Panc1 (cell line): Measurements from ENCODE around the gene IQCC. TPM values are rescaled to one million over a fixed set of nuclear protein-coding genes. Genes with fewer than 3 reads are reported as not detected.
"Not testable (repeated sequence)": the region's sequence is repeated elsewhere in the genome, so short reads cannot be mapped to it uniquely, and the experiment has no call there.

Source experiments
- ATAC-seq: fragments of 200-7000 bp; cut with Tn5 transposase; 2 replicates; pipeline ENCODE4 v1.9.1; 2020; ENCODE audit warnings: mild to moderate bottlenecking, moderate library complexity
- BruUV-seq: library from RNA; stranded (reverse); fragments of 400-500 nt; replicated peaks from 2 replicates; lab custom pipeline; 2021; lab: Mats Ljungman, UMichigan
- CTCF ChIA-PET: fragments of 300-600 bp; sonication (Branson Sonifier 250); formaldehyde crosslinking; loops from one replicate; lab custom pipeline; 2022; ENCODE audit warnings: antibody characterized with exemption; lab: Charles Lee
- POLR2A ChIA-PET: fragments of 300-600 bp; sonication (Branson Sonifier 250); formaldehyde crosslinking; loops from one replicate; lab custom pipeline; 2022; ENCODE audit warnings: antibody characterized with exemption; lab: Charles Lee
- DNase-seq: peaks from one replicate; pipeline ENCODE4 v3.0.0-alpha.2; 2010; ENCODE audit warnings: low read depth, low spot score
- H3K27ac ChIP-seq: 2 replicates; pipeline ENCODE4 v1.5.1; 2011; ENCODE audit warnings: mild to moderate bottlenecking, low read length, inconsistent platforms
- H3K27me3 ChIP-seq: fragments of 200-500 bp; sonication (Bioruptor generic); 2 replicates; pipeline ENCODE4 v1.6.0; 2014; ENCODE audit warnings: low read length, inconsistent platforms; ENCODE audit not compliant: control insufficient read depth, insufficient read depth
- H3K36me3 ChIP-seq: fragments of 200-500 bp; sonication (Bioruptor generic); 2 replicates; pipeline ENCODE4 v1.5.1; 2014; ENCODE audit warnings: inconsistent platforms, mild to moderate bottlenecking, low read length, moderate library complexity; ENCODE audit not compliant: control insufficient read depth, insufficient read depth
- H3K4me1 ChIP-seq: 2 replicates; pipeline ENCODE4 v1.5.1; 2011; ENCODE audit warnings: inconsistent platforms, mild to moderate bottlenecking, low read length, moderate library complexity; ENCODE audit not compliant: control insufficient read depth, insufficient read depth
- H3K4me3 ChIP-seq, 2 experiments: 2 replicates each; pipeline ENCODE4 v1.5.1; 2011 to 2012; ENCODE audit warnings: low read depth in 2 of 2, low read length in 2 of 2, mild to moderate bottlenecking in 2 of 2, inconsistent platforms in 1 of 2, moderate library complexity in 1 of 2
- H3K9me3 ChIP-seq: fragments of 200-500 bp; sonication (Bioruptor generic); 2 replicates; pipeline ENCODE4 v1.5.1; 2014; ENCODE audit warnings: low read depth, mild to moderate bottlenecking, inconsistent platforms, low read length, moderate library complexity; ENCODE audit not compliant: control insufficient read depth, insufficient read depth
- CTCF ChIP-seq: fragments of 450-650 bp; IDR thresholded peaks from 2 replicates; pipeline ENCODE4 v1.5.1; 2017; ENCODE audit warnings: mild to moderate bottlenecking
- POLR2AphosphoS5 ChIP-seq: IDR thresholded peaks from 2 replicates; pipeline ENCODE4 v1.6.1; 2012; ENCODE audit warnings: mild to moderate bottlenecking, low read depth, low read length, moderate library complexity
- SIN3A ChIP-seq: IDR thresholded peaks from 2 replicates; pipeline ENCODE4 v1.6.1; 2012; ENCODE audit warnings: low read depth, mild to moderate bottlenecking, low read length, moderate library complexity, borderline replicate concordance; ENCODE audit not compliant: insufficient read depth
- TCF7L2 ChIP-seq: IDR thresholded peaks from 2 replicates; pipeline ENCODE4 v1.6.1; 2011; ENCODE audit warnings: mild to moderate bottlenecking, low read depth, low read length, inconsistent platforms
- in situ Hi-C: cut with HindIII; loops from 2 replicates; pipeline ENCODE4 v1.10.0; 2016; ENCODE audit warnings: low sequenced_read_pairs, low pct_unique_long_range_greater_than_20kb
- intact Hi-C: fragments of 100-400 bp; cut with micrococcal nuclease; formaldehyde crosslinking; loops from one replicate; pipeline ENCODE4 v1.10.0; 2022; ENCODE audit not compliant: unreplicated experiment
- total RNA-seq: library from RNA; stranded (reverse); gene quantifications from one replicate; pipeline ENCODE4 v1.2.1, GENCODE V29; 2021; ENCODE audit not compliant: unreplicated experiment
- TF ChIP-seq, protein P1 (sequence below), 2 experiments: IDR thresholded peaks; 2 replicates each; pipeline ENCODE4 v1.6.1; 2011 to 2012; ENCODE audit warnings: low read depth in 2 of 2, control low read depth in 1 of 2, low read length in 1 of 2, mild to moderate bottlenecking in 1 of 2, moderate library complexity in 1 of 2; ENCODE audit not compliant: insufficient read depth in 1 of 2

The IQCC gene
- total RNA-seq, 1 experiment from 2014 or later = 4.4 TPM

DNA sequence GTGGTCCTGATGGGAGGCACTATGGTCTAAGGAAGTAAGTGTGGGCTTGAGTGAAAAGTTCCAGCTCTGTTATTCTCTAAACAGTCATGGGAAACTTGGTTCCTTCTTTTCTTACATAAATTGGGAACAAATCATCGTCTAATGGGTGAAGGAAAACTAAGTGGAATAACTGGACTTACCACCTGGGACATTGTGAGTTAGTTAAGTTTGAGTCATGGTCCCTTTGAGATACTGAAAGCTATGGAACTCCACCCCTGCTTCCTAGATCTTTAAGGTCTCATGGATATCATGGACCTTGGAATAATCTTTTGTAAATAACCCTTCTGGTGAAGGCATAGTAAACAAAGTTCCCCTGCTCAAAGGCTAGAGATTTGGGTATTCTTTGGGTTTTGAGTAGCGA is 42.1 kb upstream of the IQCC start:
- CTCF ChIA-PET = no interaction called here
- in situ Hi-C loops (no loop called here), intact Hi-C loops (no loop called here)
- H3K36me3 ChIP-seq = peaks cover 24% of the 10 kb centered on the region
- H3K27ac ChIP-seq = no peak overlapping the region
- BruUV-seq = no TSS peak
- H3K4me1 ChIP-seq = no peaks in the 10 kb centered on the region
- H3K27me3 ChIP-seq = no peaks in the 10 kb centered on the region
- no peak for ATAC-seq
- H3K9me3 ChIP-seq = no peaks in the 10 kb centered on the region
- DNase-seq = no peak
- H3K4me3 ChIP-seq = no peak overlapping the region
- POLR2A ChIA-PET = no interaction called here
- TF ChIP-seq CTCF = no peak
- TF ChIP-seq SIN3A = no peak
- TF ChIP-seq, protein P1, sequence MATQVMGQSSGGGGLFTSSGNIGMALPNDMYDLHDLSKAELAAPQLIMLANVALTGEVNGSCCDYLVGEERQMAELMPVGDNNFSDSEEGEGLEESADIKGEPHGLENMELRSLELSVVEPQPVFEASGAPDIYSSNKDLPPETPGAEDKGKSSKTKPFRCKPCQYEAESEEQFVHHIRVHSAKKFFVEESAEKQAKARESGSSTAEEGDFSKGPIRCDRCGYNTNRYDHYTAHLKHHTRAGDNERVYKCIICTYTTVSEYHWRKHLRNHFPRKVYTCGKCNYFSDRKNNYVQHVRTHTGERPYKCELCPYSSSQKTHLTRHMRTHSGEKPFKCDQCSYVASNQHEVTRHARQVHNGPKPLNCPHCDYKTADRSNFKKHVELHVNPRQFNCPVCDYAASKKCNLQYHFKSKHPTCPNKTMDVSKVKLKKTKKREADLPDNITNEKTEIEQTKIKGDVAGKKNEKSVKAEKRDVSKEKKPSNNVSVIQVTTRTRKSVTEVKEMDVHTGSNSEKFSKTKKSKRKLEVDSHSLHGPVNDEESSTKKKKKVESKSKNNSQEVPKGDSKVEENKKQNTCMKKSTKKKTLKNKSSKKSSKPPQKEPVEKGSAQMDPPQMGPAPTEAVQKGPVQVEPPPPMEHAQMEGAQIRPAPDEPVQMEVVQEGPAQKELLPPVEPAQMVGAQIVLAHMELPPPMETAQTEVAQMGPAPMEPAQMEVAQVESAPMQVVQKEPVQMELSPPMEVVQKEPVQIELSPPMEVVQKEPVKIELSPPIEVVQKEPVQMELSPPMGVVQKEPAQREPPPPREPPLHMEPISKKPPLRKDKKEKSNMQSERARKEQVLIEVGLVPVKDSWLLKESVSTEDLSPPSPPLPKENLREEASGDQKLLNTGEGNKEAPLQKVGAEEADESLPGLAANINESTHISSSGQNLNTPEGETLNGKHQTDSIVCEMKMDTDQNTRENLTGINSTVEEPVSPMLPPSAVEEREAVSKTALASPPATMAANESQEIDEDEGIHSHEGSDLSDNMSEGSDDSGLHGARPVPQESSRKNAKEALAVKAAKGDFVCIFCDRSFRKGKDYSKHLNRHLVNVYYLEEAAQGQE (IDR thresholded peaks at IDR 0.05; ENCODE audit: insufficient read depth in 1 of 2, low read depth in 2 of 2, low read length in 1 of 2) = no peak
- TF ChIP-seq TCF7L2 = no peak
- TF ChIP-seq POLR2AphosphoS5 = no peak

DNA sequence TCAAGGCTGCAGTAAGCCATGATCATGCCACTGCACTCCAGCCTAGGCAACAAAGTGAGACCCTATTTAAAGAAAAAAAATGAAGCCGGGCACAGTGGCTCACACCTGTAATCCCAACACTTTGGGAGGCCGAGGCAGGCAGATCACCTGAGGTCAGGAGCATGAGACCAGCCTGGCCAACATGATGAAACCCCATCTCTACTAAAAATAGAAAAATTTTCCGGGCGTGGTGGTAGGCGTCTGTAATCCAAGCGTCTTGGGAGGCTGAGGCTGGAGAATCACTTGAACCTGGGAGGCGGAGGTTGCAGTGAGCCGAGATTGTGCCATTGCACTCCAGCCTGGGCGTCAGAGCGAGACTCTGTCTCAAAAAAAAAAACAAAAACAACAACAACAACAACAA is 39.8 kb upstream of the IQCC start:
- H3K4me1 ChIP-seq, H3K27ac ChIP-seq, BruUV-seq, intact Hi-C loops, H3K27me3 ChIP-seq, DNase-seq, in situ Hi-C loops, POLR2A ChIA-PET, ATAC-seq, H3K9me3 ChIP-seq, CTCF ChIA-PET, H3K4me3 ChIP-seq: not testable (repeated sequence)
- peaks cover 19% of the 10 kb centered on the region for H3K36me3 ChIP-seq

- TF ChIP-seq TCF7L2 = no peak
- no peak for TF ChIP-seq SIN3A
- TF ChIP-seq POLR2AphosphoS5 = no peak
- no peak for TF ChIP-seq CTCF
- TF ChIP-seq, protein P1 (IDR thresholded peaks at IDR 0.05; ENCODE audit: insufficient read depth in 1 of 2, low read depth in 2 of 2, low read length in 1 of 2) = no peak
- POLR2A ChIA-PET = no interaction called here
- Histone ChIP-seq H3K36me3 (peaks cover 20% of the 10 kb centered on the region), H3K27me3 (no peaks in the 10 kb centered on the region), H3K4me1 (no peaks in the 10 kb centered on the region), H3K9me3 (no peaks in the 10 kb centered on the region), H3K27ac (no peak overlapping the region), H3K4me3 (no peak overlapping the region)
- ATAC-seq (no peak), DNase-seq (no peak)
- CTCF ChIA-PET = no interaction called here
- in situ Hi-C loops = no loop called here
- BruUV-seq = no TSS peak
- intact Hi-C loops = no loop called here
These were observed 34.5 kb upstream of the IQCC start for GRCh38 chr1:32170991-32171390.
